B cell (primary cell): ENCODE measurements around the gene ESPNL.

Experiments used
- EZH2 ChIP-seq: IDR thresholded peaks from 2 replicates; pipeline ENCODE4 v1.6.1; 2012; ENCODE audit warnings: borderline replicate concordance, low read depth, mild to moderate bottlenecking, moderate library complexity, low read length; ENCODE audit not compliant: insufficient read depth, poor library complexity, severe bottlenecking
- TF ChIP-seq, protein P1 (sequence below): fragments of 200-600 bp; IDR thresholded peaks from one replicate; pipeline ENCODE4 v1.8.0; 2022; ENCODE audit warnings: antibody characterized with exemption, mild to moderate bottlenecking

DNA sequence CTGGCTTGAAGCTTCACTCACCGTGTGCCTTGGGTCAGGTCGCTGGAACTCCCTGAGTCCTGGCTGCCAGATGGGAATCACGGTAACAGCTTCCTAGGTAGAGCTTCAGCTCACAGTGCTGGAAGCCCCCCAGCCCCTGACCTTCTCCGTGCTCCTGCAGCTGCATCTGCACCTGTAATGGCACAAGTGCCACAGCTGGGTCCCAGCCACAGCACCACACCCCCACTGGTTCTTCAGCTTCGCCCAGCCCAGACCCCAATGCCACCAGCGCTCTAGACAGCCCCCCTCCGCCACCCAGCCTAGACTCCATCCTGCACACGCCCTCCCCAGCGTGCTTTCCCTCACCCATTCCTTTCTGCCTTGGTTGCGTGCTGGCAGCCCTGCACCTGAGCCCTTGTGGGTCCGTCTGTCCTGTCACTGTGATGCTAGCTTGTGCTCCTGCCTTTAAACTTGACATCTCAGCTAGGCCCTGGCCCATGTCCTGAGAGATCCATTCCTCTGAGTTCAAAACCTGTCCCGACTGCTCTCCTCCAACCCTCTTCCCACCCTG lies 7.6 kb upstream of the ESPNL start:
- TF ChIP-seq, protein P1, sequence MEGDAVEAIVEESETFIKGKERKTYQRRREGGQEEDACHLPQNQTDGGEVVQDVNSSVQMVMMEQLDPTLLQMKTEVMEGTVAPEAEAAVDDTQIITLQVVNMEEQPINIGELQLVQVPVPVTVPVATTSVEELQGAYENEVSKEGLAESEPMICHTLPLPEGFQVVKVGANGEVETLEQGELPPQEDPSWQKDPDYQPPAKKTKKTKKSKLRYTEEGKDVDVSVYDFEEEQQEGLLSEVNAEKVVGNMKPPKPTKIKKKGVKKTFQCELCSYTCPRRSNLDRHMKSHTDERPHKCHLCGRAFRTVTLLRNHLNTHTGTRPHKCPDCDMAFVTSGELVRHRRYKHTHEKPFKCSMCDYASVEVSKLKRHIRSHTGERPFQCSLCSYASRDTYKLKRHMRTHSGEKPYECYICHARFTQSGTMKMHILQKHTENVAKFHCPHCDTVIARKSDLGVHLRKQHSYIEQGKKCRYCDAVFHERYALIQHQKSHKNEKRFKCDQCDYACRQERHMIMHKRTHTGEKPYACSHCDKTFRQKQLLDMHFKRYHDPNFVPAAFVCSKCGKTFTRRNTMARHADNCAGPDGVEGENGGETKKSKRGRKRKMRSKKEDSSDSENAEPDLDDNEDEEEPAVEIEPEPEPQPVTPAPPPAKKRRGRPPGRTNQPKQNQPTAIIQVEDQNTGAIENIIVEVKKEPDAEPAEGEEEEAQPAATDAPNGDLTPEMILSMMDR = no peak
- TF ChIP-seq EZH2 = no peak
